NCI-H146 treated with DMSO at 0.1 percent for 48 hours (cell line): ENCODE data around the gene CDC34.

Source experiments
- DNase-seq: peaks from one replicate; lab custom pipeline; 2025; ENCODE audit not compliant: unreplicated experiment; lab: John Stamatoyannopoulos, UW

Gene CDC34

DNA sequence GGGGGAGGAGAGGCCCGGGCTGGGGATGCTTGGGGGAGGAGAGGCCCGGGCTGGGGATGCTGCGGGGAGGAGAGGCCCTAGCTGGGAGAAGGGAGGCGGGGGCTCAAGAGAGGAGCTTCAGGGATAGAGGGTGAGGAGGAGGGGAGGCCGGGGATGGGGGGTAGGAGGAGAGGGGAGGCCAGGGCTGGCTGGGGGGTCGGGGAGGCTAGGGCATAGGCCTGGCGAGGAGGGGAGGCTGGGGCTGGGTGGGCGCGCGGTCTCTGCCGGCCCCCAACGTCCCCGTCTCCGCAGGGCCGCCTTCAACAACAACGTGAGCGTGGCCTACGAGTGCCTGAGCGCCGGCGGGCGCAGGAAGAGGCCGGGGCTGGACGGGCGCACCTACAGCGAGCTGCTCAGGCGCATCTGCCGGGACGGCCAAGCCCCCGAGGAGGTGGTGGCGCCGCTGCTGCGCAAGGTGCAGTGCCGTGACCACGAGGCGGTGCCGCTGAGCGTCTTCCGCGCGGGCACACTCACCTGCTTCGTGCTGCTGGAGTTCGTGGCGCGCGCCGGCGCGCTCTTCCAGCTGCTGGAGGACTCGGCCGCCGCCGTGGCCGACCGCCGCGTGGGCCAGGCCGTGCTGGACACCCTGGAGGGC is 12.8 kb upstream of the CDC34 start:
- DNase-seq: no peak

DNA sequence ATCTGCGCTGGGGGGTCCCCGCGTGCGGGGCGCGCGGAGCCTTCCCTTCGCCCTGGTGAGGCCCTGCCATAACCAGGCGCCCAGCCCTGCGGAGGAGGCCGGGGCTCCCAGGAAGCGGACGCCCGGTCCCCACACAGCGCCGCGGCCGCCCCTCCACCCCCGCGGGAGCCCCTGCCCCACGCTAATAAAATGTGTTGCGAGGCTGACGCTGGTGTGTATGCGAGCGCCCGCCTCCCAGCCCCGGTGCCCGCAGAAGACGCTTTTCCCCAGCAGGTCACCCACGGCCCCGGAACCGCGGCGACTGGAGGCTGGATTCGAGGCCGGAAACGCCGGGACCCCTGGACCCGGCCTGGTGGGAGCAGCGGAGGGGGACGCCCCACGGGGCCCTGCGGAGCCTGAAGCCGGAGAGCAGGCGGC is 12.1 kb upstream of the CDC34 start:
- no peak for DNase-seq

DNA sequence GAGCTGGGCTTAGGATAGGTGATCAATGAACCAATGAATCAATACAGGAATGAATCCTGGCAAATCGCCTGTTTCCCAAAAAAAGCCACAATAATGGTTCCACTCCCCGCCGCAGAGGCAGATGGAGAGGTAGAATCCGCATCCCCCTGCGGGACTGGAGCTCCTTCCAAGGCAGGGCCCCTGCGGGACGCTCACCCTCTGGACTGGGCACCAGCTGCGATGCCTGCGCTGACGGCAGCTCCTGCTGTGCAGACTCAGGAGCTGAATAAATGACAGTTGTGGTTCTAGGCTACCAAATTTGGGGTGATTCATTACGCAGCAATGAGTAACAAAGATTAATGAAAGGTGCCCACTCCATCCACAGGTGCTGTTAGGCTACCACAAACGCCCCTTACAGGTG is 8.8 kb upstream of the CDC34 start:
- DNase-seq: no peak

DNA sequence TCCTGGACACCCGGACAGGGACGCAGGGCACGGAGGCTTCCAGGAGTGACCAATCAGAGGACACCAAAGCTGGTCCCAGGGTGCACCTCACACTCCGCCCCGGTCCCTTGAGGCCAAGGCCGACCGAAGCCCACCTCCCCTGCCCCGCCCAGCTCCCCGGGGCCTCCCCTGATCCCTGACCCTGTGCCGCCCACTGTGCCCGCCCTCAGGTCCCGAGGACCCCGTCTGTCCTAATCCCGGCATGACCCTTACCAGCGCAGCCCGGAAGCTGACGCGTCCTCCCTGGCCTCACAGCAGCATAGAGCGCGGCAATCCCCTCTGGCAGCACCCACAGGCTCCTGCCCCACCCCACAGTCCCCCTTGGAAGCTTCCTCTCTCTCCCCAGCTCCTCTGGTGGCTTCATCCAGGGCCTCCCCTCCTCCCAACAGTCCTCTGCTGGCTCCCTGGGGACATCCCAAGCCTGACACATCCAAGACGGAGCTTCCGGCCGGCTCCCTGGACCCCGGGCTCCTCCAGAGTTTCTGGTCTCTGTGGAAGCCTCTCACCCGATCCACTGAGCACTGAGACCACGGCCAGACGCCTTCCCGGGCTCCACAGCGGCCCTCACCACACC is 7.4 kb upstream of the CDC34 start:
- no peak for DNase-seq

DNA sequence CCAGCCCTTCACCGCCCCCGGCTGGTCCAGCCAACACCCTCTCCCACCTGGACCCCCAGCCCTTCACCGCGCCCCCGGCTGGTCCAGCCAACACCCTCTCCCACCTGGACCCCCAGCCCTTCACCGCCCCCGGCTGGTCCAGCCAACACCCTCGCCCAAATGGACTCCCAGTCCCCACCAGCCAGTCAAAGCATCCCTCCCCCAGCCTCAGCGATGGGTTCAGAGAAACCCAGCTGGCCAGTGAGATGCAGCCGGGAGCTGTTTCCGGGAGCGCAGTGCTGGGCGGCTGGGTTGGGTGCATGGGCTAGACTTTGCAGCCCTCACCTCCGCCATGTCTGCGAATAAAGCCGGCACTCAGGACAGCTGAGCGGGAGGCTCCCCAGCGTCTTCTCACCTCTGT is 6.5 kb upstream of the CDC34 start:
- DNase-seq: no peak

DNA sequence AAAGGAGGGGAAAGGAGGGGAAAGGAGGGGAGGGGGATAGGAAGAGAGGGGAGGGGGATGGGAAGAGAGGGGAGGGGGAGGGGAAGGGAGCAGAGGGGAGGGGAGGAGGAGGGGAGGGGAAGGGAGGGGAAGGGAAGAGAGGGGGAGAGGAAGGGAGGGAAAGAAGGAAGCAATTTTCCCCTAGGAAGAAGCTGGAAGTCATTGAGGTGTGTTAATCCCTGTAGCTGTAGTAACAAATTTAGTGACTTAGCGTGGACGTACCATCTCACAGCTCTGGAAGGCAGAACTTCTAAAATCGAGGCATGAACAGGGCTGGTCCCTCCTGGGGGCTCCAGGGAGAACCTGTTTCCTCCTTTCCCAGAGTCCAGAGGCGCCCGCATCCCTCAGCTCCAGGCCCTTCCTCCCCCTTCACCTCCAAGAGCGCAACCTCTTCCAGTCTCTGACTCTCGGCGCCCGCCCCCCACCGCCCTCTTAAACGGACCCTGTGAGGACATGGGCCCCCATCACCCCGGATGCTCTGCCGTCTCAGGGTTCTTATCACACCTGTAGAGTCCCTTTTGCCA is 5.6 kb upstream of the CDC34 start:
- DNase-seq: no peak

DNA sequence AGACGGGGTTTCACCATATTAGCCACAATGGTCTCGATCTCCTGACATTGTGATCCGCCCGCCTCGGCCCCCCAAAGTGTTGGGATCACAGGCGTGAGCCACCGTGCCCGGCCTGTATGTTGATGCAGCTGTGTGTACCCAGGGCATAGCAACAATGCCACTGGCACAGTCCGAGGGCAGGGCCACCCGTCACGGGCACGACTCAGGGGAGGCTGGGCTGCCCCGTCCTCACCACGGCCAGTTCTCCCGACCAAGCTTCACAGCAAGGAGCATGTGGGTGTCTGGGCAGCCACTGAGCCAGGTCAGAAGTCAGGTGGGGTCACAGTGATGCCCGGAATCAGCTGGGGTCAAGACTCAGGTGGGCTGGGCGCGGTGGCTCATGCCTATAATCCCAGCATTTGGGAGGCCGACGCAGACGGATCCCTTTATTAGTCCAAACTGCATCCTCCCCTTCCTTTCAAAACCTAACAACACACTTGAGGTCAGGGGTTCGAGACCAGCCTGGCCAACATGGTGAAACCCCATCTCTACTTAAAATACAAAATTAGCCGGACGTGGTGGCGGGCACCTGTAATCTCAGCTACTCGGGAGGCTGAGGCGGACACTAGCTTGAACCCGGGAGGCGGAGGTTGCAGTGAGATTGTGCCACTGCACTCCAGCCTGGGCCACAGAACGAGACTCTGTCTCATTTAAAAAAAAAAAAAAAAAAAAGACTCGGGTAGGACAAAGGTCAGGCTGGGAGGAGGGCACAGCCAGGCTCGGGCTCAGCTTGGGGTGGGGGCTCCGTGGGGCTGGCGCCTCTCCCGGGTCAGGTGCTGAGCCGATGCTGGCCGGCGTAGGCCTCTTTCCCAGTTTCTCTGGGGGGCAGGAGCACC is 1.2 kb upstream of the CDC34 start:
- no peak for DNase-seq

DNA sequence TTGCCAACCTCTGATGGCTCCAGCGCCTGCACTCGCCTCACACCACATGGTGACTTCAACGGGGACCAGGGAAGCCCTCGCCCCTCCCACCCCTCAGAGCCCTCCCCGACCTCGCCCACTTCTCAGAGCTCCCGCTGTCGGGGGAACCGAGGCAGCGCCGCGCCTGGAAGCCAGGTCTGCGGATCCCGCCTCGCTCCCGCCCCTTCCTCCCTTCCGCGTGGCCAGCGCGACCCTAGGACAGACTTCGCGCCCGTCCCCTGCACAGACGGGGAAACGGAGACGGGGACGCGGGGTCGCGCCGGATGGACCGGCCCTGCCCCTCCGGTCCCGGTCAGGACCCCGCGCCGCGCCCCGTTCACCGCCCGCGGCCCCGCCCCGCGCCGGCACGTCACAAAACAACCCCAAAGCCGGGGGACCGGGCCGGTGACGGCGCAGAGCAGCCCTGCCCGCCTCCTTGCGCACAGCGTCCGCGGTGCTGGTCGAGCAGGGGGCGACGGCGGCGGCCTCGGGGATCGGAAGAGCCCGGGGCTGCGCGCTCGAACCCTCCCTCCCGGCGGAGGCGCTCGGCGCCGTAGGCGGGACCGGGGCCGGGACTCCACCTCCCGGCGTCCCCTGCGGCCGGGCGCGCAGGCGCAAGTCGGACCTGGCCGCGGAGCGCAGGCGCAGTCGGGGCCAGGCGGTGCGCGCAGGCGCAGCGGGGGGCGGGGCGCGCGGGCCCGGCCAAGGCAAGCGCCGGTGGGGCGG is 379 bp upstream of the CDC34 start:
- peak; percentile 38 for DNase-seq

DNA sequence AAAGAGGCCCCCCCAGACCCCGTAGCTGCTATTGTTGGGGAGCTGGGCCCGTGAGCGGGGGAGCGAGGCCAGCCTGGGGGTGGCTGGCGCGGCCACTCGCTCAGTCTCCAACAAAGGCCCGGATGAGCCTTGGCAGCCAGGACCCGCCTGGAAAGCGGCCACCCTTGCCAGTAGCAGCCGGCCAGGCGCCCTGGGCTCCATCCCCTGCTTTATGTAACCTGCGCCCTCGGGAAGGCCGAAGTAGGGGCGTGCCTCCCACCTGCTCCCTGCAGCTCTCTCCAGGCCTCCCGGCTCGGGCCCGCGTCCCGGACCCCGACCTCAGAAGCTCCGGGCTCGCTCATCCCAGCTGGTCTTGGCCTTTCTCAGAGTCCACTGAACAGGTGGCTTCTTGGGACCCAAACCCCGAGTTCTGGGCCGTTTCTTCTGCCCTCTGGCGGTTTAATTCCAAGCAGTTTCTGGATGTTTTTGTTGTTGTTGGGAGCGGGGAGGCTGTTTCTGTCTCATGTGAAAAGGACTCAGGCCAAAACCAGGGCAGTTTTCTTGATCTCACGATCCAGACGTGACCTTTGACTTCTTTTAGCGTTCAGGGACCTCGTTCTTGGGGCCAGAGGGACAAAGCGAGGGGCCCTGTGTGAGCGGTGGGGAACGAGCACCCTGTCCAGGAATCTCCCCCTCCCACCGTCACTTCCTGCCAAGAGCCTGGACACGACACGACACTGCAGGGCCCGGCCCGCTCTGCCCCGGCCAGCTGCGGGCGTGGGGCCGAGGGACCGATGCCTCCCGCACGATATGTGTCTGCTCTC is 1.2 kb downstream of the CDC34 start:
- no peak for DNase-seq

DNA sequence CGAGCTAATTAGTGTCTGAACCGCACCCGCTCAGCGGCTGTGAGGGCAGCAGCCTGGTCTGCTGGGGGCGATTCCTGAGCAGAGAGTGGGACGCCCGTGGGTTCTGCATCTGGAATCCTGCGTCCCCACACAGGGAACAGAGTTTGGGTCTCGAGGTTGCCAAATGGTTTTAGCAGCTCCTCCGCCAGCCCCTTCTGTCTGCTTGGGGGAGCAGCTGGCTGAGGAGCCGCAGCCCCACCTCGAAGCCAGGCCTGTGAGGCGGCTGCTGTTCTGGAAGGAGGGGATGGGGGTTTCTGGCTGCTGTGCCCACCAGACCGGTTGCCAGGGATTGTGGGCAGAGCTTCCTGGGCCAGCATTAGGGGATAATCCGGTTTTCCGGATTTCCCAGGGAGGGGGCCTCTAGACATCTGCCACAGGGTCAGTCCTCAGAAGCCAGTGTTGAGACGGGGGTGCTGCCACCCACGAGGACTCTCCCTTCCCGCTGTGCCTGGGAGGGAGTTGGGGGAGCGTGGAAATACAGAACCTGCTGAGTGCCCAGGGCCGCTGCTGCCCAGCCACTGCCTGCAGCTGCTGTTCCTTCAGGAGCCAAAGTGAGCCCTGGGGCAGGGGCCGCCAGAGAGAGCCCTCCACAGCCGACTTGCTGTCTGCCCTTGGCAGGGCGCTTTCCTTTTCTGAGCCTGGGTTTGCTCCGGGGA is 2.0 kb downstream of the CDC34 start:
- DNase-seq: no peak

DNA sequence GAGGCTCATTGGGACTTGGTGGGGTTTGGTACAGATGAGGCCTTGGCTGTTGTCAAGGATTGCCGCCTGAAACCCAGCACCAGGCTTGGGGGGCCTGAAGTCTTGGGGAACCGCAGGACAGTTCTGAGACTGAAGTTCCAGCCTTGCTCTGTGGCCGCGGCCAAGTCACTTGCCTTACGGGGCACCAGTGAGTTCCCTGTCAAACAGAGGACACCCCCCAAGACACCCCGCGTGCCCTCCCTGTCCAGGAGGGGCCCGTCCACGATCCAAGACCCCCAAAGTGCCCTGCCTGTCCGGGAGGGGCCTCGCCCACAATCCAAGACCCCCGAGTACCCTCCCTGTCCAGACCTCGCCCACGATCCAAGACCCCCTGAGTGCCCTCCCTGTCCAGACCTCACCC is 2.5 kb downstream of the CDC34 start:
- no peak for DNase-seq

DNA sequence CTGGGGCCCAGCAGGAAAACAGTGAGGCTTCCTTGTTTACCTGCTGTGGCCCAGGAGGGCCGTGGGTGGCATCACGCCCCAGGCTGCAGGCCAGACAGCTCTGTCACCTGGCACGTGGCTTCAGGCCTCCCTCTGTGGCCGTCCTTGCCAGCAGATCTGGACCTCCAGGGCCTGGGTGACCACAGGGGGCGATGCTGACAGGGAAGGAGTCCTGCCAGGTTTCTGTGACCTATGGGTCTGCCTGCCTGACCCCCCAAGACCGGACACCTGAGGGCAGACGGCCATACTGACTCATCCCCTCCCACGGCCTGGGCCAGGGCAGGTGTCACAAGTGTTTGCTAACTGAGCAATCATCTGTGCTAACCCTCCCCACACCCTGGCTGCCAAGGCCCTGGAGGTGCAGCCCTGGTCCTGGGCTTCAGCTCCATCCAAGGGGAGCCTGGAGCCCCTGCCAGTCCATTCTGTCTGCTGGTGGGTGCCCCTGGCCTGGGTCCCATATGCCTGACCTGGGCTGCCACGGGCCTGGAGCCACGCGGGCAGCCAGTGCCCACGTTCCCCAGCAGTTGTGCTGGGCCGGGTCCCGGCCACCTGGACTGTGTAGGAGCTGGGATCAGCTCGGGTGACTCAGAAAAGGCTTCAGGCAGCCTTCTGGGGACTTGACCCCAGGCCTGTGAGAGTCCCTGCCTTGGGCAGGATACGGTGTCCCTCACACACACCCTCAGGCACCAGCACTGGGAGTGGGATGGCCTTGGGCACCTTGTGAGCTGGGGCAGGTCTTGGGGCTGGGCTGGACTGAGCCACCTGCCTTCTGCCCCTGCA is 3.7 kb downstream of the CDC34 start:
- no peak for DNase-seq

DNA sequence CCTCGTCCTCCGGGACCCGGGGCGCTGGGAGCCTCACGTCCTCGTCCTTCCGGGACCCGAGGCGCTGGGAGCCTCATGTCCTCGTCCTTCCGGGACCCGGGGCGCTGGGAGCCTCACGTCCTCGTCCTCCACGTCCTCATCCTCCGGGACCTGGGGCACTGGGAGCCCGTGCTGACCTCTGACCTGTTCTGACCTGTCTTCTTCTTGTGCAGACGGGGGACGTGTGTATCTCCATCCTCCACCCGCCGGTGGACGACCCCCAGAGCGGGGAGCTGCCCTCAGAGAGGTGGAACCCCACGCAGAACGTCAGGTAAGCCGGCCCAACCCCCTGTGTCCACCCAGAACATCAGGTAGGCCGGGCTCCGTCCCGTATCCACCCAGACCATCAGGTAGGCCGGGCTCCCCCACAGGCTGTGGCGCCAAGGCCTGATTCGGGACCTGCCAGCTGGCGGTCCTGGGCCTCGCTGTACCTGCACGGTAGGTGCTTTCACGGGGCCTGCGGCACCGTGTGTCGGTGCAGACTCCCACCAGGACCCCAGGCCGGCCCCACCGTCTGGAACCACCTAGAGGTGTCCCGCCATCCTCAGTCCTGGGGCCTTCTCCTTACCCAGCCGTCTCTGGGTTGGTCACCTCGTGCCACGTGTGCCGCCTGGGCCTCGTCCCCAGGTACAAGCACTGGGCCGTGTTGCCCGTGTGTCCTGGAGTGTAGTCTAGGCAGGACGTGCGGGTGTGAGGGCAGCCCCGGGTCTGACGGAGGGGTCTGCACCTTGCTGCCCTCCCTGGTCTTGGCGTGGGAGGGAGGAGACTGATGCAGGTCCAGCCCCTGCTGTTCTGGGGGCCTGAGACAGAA is 4.7 kb downstream of the CDC34 start:
- no peak for DNase-seq

DNA sequence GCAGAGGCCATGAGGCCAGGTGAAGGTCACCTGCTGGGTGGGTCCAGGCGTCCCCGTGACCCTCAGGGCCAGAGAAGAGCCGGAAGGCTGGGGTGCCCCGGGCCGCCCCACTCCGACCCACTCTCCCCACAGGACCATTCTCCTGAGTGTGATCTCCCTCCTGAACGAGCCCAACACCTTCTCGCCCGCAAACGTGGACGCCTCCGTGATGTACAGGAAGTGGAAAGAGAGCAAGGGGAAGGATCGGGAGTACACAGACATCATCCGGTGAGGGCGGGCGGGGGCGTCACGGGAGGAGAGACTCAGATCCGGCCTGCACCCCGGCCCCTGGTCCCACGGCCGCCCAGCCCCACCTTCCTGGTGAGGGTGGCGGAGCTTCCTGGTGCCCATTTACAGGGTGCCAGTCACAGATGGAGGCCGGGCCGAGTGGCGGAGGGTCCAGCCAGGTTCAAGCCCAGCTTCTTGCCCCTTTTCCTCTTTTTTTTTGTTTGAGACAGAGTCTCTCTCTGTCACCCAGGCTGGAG is 5.4 kb downstream of the CDC34 start:
- DNase-seq: no peak

DNA sequence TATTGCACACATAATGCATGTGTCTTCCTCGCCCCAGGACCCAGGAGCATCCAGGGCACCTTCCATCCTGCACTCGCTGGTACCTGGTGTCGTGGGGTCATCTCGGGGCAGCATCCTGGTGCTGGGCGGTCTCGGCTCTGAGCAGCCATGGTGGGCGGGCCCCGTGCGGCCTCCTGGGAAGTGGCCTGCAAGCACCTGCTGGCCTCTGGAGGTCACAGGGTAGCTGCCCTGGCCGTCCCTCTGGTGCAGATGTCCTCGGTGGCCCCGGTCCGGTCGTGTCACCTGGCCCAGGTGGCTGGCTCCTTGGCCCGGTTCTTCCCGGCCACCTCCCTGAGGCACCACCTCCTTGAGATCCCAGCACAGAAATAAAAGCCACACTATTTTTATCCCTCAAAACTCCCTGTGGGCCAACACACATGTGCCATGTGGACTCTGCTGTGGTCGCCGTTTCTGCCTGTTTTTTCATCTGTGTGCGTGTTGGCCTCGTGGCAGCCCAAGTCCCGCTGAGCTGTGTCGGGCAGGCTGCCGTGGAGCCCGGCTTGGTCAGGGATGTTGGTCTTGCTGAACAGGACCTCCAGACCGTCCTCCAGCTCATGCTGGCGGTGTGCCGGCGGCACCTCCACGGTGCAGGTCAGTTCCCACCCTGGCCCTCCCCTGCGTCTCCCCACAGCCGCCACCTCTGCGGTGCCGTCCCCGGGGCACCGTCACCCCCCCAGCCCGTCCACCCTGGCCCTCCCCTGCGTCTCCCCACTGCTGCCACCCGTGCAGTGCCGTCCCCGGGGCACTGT is 7.3 kb downstream of the CDC34 start:
- no peak for DNase-seq

DNA sequence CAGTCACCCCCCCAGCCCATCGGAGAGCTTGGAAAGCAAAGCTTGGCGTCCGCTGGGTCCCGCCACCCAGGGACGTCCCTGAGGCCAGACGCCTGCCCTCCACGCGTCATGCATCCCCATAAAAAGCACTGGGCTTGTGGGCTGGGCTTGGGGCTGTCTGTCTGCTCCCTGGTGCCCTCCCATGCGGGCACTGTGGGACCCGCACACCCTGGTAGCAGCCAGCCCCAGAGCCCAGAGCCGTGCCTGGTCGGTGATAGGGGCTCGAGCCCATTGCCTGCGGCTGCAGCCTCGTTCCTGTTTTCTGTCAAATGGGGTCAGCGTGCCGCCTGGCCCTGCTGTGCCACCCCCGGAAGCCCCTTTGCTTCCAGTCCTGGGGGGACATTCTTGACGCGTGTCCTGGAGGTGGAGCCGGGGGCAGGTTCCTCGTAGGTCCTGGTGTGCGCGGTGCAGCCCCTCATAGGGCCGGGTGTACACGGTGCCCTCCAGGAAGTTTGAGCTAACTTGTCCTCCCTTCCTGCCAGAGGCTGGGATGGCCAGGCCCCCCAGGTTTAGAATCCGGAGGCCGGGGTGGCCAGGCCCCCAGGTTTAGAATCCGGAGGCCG is 8.0 kb downstream of the CDC34 start:
- DNase-seq: no peak
